HG02623 (cell line): ENCODE data around the gene CCDC102A.
"Not testable (repeated sequence)": the region's sequence is repeated elsewhere in the genome, so short reads cannot be mapped to it uniquely, and the experiment has no call there.

Source experiments
- ATAC-seq: cut with Tn5 transposase; IDR thresholded peaks from one replicate; pipeline ENCODE4 v1.9.1; 2021; ENCODE audit warnings: moderate library complexity; ENCODE audit not compliant: unreplicated experiment

Gene CCDC102A

GRCh38 chr16:57504491-57504890, 31.9 kb downstream of the CCDC102A start:
- no peak for ATAC-seq

GRCh38 chr16:57504001-57504400, 32.4 kb downstream of the CCDC102A start:
- ATAC-seq: no peak

GRCh38 chr16:57503366-57503765, 33.0 kb downstream of the CCDC102A start:
- no peak for ATAC-seq

GRCh38 chr16:57502048-57502775, 34.2 kb downstream of the CCDC102A start:
- ATAC-seq: no peak

- ATAC-seq: no peak
Observed at GRCh38 chr16:57501492-57501891, 34.9 kb downstream of the CCDC102A start.

- ATAC-seq: no peak
Observed at GRCh38 chr16:57500578-57501111, 35.7 kb downstream of the CCDC102A start.

GRCh38 chr16:57499941-57500340, 36.4 kb downstream of the CCDC102A start:
- ATAC-seq: not testable (repeated sequence)

GRCh38 chr16:57498031-57498430, 38.3 kb downstream of the CCDC102A start:
- ATAC-seq: no peak

GRCh38 chr16:57497121-57497520, 39.2 kb downstream of the CCDC102A start:
- ATAC-seq: no peak

GRCh38 chr16:57493767-57494166, 42.6 kb downstream of the CCDC102A start:
- no peak for ATAC-seq

- ATAC-seq: no peak
Observed at GRCh38 chr16:57489229-57489628, 47.1 kb downstream of the CCDC102A start.

GRCh38 chr16:57486858-57487834, 49.2 kb downstream of the CCDC102A start:
- no peak for ATAC-seq

- peak; percentile 89 for ATAC-seq
Observed at GRCh38 chr16:57485916-57486857, 50.2 kb downstream of the CCDC102A start, which contains the start of gene DOK4. TSS of gene DOK4 (minus strand) at chr16:57486493. CDS start at chr16:57479507, 6,986 bp downstream.

- ATAC-seq: no peak
Observed at GRCh38 chr16:57485091-57485915, 51.1 kb downstream of the CCDC102A start.

GRCh38 chr16:57484515-57485005, 51.8 kb downstream of the CCDC102A start:
- ATAC-seq: no peak

GRCh38 chr16:57483725-57484514, 52.5 kb downstream of the CCDC102A start:
- ATAC-seq: no peak

- ATAC-seq: no peak
Observed at GRCh38 chr16:57482845-57483545, 53.4 kb downstream of the CCDC102A start.

- no peak for ATAC-seq
Observed at GRCh38 chr16:57481421-57481820, 55.0 kb downstream of the CCDC102A start.
